Endodermal cell (in vitro differentiated cells): ENCODE measurements around the gene HDGFL2. TPM values are rescaled to one million over a fixed set of nuclear protein-coding genes. Genes with fewer than 3 reads are reported as not detected.

Source experiments
- DNase-seq: peaks from one replicate; pipeline ENCODE4 v3.0.0-alpha.2; 2017
- H3K27ac ChIP-seq: 2 replicates; pipeline ENCODE4 v1.5.1; 2013; ENCODE audit warnings: mild to moderate bottlenecking, low read depth, low read length, moderate library complexity
- H3K27me3 ChIP-seq: 2 replicates; pipeline ENCODE4 v1.6.1; 2013; ENCODE audit warnings: mild to moderate bottlenecking, low read length, moderate library complexity; ENCODE audit not compliant: insufficient read depth, control insufficient read depth, poor library complexity, severe bottlenecking
- H3K36me3 ChIP-seq: 2 replicates; pipeline ENCODE4 v1.7.0; 2013; ENCODE audit warnings: mild to moderate bottlenecking, low read length, moderate library complexity; ENCODE audit not compliant: control insufficient read depth, insufficient read depth
- H3K4me1 ChIP-seq: one replicate; pipeline ENCODE4 v1.7.0; 2013; ENCODE audit warnings: low read length; ENCODE audit not compliant: control insufficient read depth, insufficient read depth
- H3K4me3 ChIP-seq: 2 replicates; pipeline ENCODE4 v1.5.1; 2013; ENCODE audit warnings: mild to moderate bottlenecking, low read length, moderate library complexity
- H3K9ac ChIP-seq: 2 replicates; pipeline ENCODE4 v1.6.1; 2013; ENCODE audit warnings: mild to moderate bottlenecking, low read length, moderate library complexity; ENCODE audit not compliant: poor library complexity, severe bottlenecking; ENCODE audit errors: extremely low read depth
- H3K9me3 ChIP-seq: 2 replicates; pipeline ENCODE4 v1.6.1; 2013; ENCODE audit warnings: mild to moderate bottlenecking, low read length, moderate library complexity; ENCODE audit not compliant: control insufficient read depth
- H3K27ac Mint-ChIP-seq: 2 replicates; pipeline ENCODE4 v1.8.0; 2020; ENCODE audit warnings: mixed read lengths
- H3K27me3 Mint-ChIP-seq: 2 replicates; pipeline ENCODE4 v1.8.0; 2021; ENCODE audit warnings: mild to moderate bottlenecking, mixed read lengths; ENCODE audit not compliant: insufficient read depth
- H3K36me3 Mint-ChIP-seq: 2 replicates; pipeline ENCODE4 v1.8.0; 2020; ENCODE audit warnings: low read depth, mixed read lengths
- H3K4me1 Mint-ChIP-seq: 2 replicates; pipeline ENCODE4 v1.8.0; 2020; ENCODE audit warnings: mixed read lengths
- H3K4me3 Mint-ChIP-seq: 2 replicates; pipeline ENCODE4 v1.8.0; 2020; ENCODE audit warnings: mild to moderate bottlenecking, moderate library complexity, mixed read lengths
- H3K9me3 Mint-ChIP-seq: 2 replicates; pipeline ENCODE4 v1.8.0; 2020; ENCODE audit warnings: mild to moderate bottlenecking, mixed read lengths
- CTCF ChIP-seq: fragments of 200-600 bp; sonication (generic); conservative IDR thresholded peaks from 2 replicates; pipeline ENCODE4 v1.5.0; 2021; ENCODE audit warnings: antibody characterized with exemption, mild to moderate bottlenecking
- WGBS, 2 experiments: methylation state at CpG; one replicate each; pipeline versions ENCODE4 v1.1.5 to v1.1.7; 2013; ENCODE audit warnings: missing lambda C conversion rate in 2 of 2, mixed read lengths in 1 of 2; ENCODE audit not compliant: insufficient coverage in 1 of 2, insufficient read length in 1 of 2; 5-methylcytosine and 5-hydroxymethylcytosine counted together
- total RNA-seq, 2 donors: library from RNA; stranded (reverse); fragmentation: NEBNext Ultra II Directional in 1 of 2; extraction: Animal tissue kit (Norgen Biotek cat#: 25700) in 1 of 2; gene quantifications; 2 replicates in 1 of 2; 3 replicates in 1 of 2; pipeline ENCODE4 v1.2.1, GENCODE V29; 2021

HDGFL2 gene
- total RNA-seq, 2 donors from 2014 or later: 117 TPM

DNA sequence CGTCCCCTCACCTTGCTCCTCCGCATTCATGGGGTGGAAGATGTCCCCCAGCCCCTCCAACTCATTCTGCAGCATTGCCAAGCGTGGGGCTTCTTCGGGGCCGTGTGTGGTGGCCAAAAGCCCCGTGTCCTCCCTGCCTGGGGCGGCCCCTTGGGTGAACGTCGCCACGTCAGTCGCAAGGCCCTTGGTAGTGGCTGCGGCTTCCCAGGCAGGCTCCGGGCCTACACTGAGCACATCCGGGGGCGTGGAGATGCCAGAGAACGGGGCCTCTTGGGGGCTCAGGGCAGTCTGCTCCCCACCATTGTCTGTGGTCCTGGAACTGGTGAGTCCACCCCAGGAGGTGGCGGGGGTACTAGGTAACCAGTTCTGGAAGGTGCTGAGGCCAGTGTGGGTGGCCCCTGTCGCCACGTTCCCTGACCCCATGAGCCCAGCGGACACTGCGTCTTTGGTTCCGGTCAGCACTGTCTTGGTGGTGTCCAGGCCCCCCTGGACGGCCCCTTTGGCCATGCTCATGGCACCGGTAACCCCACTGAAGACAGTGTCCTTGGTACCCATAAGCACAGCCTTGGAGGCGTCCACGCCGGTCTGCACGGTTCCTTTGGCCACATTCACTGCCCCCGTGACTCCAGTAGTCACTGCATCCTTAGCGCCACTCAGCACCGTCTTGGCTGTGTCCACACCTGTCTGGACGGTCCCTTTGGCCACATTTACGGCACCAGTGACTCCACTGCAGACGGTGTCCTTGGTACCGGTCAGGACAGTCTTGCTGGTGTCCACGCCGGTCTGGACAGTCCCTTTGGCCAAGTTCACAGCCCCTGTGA is 38.5 kb downstream of the HDGFL2 start:
- H3K27ac Mint-ChIP-seq: no peak overlapping the region
- TF ChIP-seq CTCF: no peak
- Histone ChIP-seq H3K9ac (no peak overlapping the region), H3K36me3 (no peaks in the 10 kb centered on the region), H3K4me3 (no peak overlapping the region), H3K27me3 (no peaks in the 10 kb centered on the region), H3K27ac (no peak overlapping the region), H3K4me1 (no peaks in the 10 kb centered on the region), H3K9me3 (no peaks in the 10 kb centered on the region)
- H3K9me3 Mint-ChIP-seq: no peaks in the 10 kb centered on the region
- DNase-seq: no peak
- H3K4me3 Mint-ChIP-seq: no peak overlapping the region
- peaks cover 14% of the 10 kb centered on the region for H3K36me3 Mint-ChIP-seq
- no peaks in the 10 kb centered on the region for H3K4me1 Mint-ChIP-seq
- 89 to 91% methylated on average over 31 to 37 of the region's 37 CpGs for WGBS, 2 experiments
- H3K27me3 Mint-ChIP-seq: peaks cover 36% of the 10 kb centered on the region

DNA sequence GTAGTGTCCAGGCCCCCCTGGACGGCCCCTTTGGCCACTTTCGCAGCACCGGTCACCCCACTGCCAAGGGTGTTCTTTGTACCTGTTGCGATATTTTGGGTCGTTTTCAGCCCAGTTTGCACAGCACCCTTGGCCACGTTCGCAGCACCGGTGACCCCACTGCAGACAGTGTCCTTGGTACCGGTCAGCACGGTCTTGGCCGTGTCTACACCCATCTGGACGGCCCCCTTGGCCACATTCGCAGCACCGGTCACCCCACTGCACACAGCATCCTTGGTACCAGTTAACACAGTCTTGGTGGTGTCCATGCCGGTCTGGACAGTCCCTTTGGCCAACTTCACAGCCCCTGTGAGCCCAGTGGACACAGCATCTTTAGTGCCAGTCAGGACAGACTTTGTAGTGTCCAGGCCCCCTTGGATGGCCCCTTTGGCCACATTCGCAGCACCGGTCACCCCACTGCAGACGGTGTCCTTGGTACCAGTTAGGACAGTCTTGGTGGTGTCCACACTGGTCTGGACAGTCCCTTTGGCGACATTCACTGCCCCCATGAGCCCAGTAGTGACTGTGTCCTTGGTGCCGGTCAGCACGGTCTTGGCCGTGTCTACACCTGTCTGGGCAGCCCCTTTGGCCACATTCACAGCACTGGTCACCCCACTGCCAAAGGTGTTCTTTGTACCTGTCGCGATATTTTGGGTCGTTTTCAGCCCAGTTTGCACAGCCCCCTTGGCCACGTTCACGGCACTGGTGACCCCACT is 39.4 kb downstream of the HDGFL2 start:
- Mint-ChIP-seq H3K4me1 (no peaks in the 10 kb centered on the region), H3K27ac (no peak overlapping the region), H3K27me3 (peaks cover 39% of the 10 kb centered on the region), H3K9me3 (no peaks in the 10 kb centered on the region), H3K4me3 (no peak overlapping the region), H3K36me3 (peaks cover 6% of the 10 kb centered on the region)
- Histone ChIP-seq H3K9ac (no peak overlapping the region), H3K4me1 (no peaks in the 10 kb centered on the region), H3K4me3 (no peak overlapping the region), H3K9me3 (no peaks in the 10 kb centered on the region), H3K27me3 (no peaks in the 10 kb centered on the region), H3K36me3 (no peaks in the 10 kb centered on the region), H3K27ac (no peak overlapping the region)
- no peak for DNase-seq
- 88 to 91% methylated on average over 22 to 27 of the region's 27 CpGs for WGBS, 2 experiments
- no peak for TF ChIP-seq CTCF

GRCh38 chr19:4512070-4512469 is 40.0 kb downstream of the HDGFL2 start:
- H3K27me3 ChIP-seq: no peaks in the 10 kb centered on the region
- H3K9me3 Mint-ChIP-seq: no peaks in the 10 kb centered on the region

More at GRCh38 chr19:4512070-4512469, 40.0 kb downstream of the HDGFL2 start:
- Histone ChIP-seq H3K27ac (no peak overlapping the region), H3K4me1 (no peaks in the 10 kb centered on the region), H3K9me3 (no peaks in the 10 kb centered on the region), H3K9ac (no peak overlapping the region), H3K36me3 (no peaks in the 10 kb centered on the region), H3K4me3 (no peak overlapping the region)
- no peak for TF ChIP-seq CTCF
- Mint-ChIP-seq H3K4me3 (no peak overlapping the region), H3K27ac (no peak overlapping the region), H3K27me3 (peaks cover 39% of the 10 kb centered on the region), H3K36me3 (no peaks in the 10 kb centered on the region), H3K4me1 (no peaks in the 10 kb centered on the region)
- WGBS, 2 experiments: 89 to 91% methylated on average over 15 to 17 of the region's 17 CpGs
- no peak for DNase-seq
